ENCODE measurements around the gene TMEM236. TPM values are rescaled to one million over a fixed set of nuclear protein-coding genes. Genes with fewer than 3 reads are reported as not detected.

Gene TMEM236
- total and polyA plus RNA-seq, 9 of the 15 experiments (the other 6 are each of a cell fraction or from before 2014, with no cell fraction given): 0.04 to 0.13 (median 0.04) TPM; not detected in 4

- TF ChIP-seq MAZ (CRISPR knock-in tag; conservative IDR thresholded peaks at IDR 0.05 in 1 of 2, IDR thresholded peaks at IDR 0.05 in 1 of 2): no peak
- no peak for TF ChIP-seq KHSRP (IDR thresholded peaks at IDR 0.05)
- TF ChIP-seq BACH1 (tag; IDR thresholded peaks at IDR 0.05): 0 out of 2 replicates have a peak, but pooled peaks have one; percentile 29
- no peak for TF ChIP-seq ZBTB11 (CRISPR knock-in tag; IDR thresholded peaks at IDR 0.05)
- TF ChIP-seq HDAC6 (IDR thresholded peaks at IDR 0.05; ENCODE audit: low read depth, low read length): no peak
- no peak for TF ChIP-seq ZBTB7A (IDR thresholded peaks at IDR 0.05; ENCODE audit: borderline replicate concordance, control insufficient read depth, low read depth, low read length)
- TF ChIP-seq FOXM1 (IDR thresholded peaks at IDR 0.05; ENCODE audit: low read depth): no peak
- no peak for TF ChIP-seq FOXM1 (CRISPR knock-in tag; IDR thresholded peaks at IDR 0.05; ENCODE audit: low read depth)
- TF ChIP-seq MAFG (tag; conservative IDR thresholded peaks at IDR 0.05): peak; percentile 91
- TF ChIP-seq ARID1B (IDR thresholded peaks at IDR 0.05): peak; percentile 53
- TF ChIP-seq COPS2 (conservative IDR thresholded peaks at IDR 0.05): no peak
- TF ChIP-seq USF2 (CRISPR knock-in tag; IDR thresholded peaks at IDR 0.05): no peak
- peak; percentile 98 for TF ChIP-seq ZNF316 (IDR thresholded peaks at IDR 0.05)
- peak; percentile 80 for TF ChIP-seq NFE2 (IDR thresholded peaks at IDR 0.05; ENCODE audit: low read depth)
- no peak for TF ChIP-seq SRSF9 (IDR thresholded peaks at IDR 0.05; ENCODE audit: borderline replicate concordance, low read depth, low read length)
- TF ChIP-seq HOXB6 (CRISPR knock-in tag; IDR thresholded peaks at IDR 0.05; ENCODE audit: borderline replicate concordance): no peak
Measured at GRCh38 chr10:17783751-17784150, 31.8 kb downstream of the TMEM236 start (continued).
